ENCODE measurements around the gene TH. TPM values are rescaled to one million over a fixed set of nuclear protein-coding genes. Genes with fewer than 3 reads are reported as not detected.

TH gene
- polyA plus RNA-seq, 1 of the 3 experiments (the other 2 are of a cell fraction), result not detected

- DNase-seq, result no peak
- Histone ChIP-seq H4K20me1 (ENCODE audit: insufficient read depth) (no peaks in the 10 kb centered on the region), H3K4me3 (ENCODE audit: low read depth in 2 of 2, low read length in 1 of 2) (no peak overlapping the region), H3K4me1 (ENCODE audit: control insufficient read depth in 1 of 2, insufficient read depth in 2 of 2, low read depth in 1 of 2, low read length in 1 of 2) (peaks cover 0 to 44% of the 10 kb centered on the region in 2 experiments; a peak in 1 of 4 replicates), H3K27ac (ENCODE audit: low read depth in 2 of 2, low read length in 1 of 2) (no peak overlapping the region), H3K27me3 (ENCODE audit: insufficient read depth) (no peaks in the 10 kb centered on the region), H3F3A (replicated peaks; ENCODE audit: insufficient read depth) (no peaks in the 10 kb centered on the region), H3K4me2 (no peak overlapping the region), H2AFZ (ENCODE audit: low read depth) (no peak overlapping the region), H3K9me2 (no peaks in the 10 kb centered on the region), H3K79me2 (ENCODE audit: insufficient read depth) (no peaks in the 10 kb centered on the region), H3K9me3 (no peaks in the 10 kb centered on the region), H3K9ac (no peak overlapping the region), H3K36me3 (replicated peaks in 1 of 2; ENCODE audit: control insufficient read depth in 1 of 2, insufficient read depth in 2 of 2, low read length in 1 of 2) (no peaks in the 10 kb centered on the region)
- CTCF ChIA-PET, result interaction anchor here (1.1 to 14.7 kb wide), 6 partner anchors 11 to 472 kb away, joined by 3 to 253 read pairs (median 4); partner anchors contain the start of gene INS
- WGBS (ENCODE audit: low lambda C conversion rate), result 68% methylated on average over 7 of the region's 13 CpGs
- POLR2A ChIA-PET, result no interaction called here
- no peak for TF ChIP-seq REST (IDR thresholded peaks at IDR 0.05; ENCODE audit: low read depth, low read length)
- no peak for TF ChIP-seq ELF1 (IDR thresholded peaks at IDR 0.05)
- no peak for TF ChIP-seq PBX3 (IDR thresholded peaks at IDR 0.05)
- no peak for TF ChIP-seq YY1 (IDR thresholded peaks at IDR 0.05; ENCODE audit: low read depth)
- no peak for TF ChIP-seq MAX (IDR thresholded peaks at IDR 0.05; ENCODE audit: low read depth)
- no peak for TF ChIP-seq GABPA (IDR thresholded peaks at IDR 0.05; ENCODE audit: low read depth)
- no peak for TF ChIP-seq SIN3A (IDR thresholded peaks at IDR 0.05; ENCODE audit: borderline replicate concordance, low read depth, low read length)
- no peak for TF ChIP-seq POLR2AphosphoS5 (IDR thresholded peaks at IDR 0.05; ENCODE audit: low read depth, low read length)
- no peak for TF ChIP-seq JUND (IDR thresholded peaks at IDR 0.05)
Observed at GRCh38 chr11:2165571-2165970, 6.0 kb downstream of the TH start.

- ChIA-PET POLR2A (interaction anchor here (1.6 kb wide), 1 partner anchor 29 kb away, joined by 8 read pairs; no protein-coding TSS in a partner anchor), CTCF (interaction anchor here (1.0 to 14.7 kb wide), 9 partner anchors 10 to 471 kb away, joined by 3 to 253 read pairs (median 4); partner anchors contain the start of gene INS)
- H3K9me3 ChIP-seq, result no peaks in the 10 kb centered on the region
Observed at GRCh38 chr11:2164861-2165555, 6.6 kb downstream of the TH start.

More at GRCh38 chr11:2164861-2165555, 6.6 kb downstream of the TH start:
- H3K79me2 ChIP-seq (ENCODE audit: insufficient read depth), result no peaks in the 10 kb centered on the region
- TF ChIP-seq EP300 (IDR thresholded peaks at IDR 0.05; ENCODE audit: borderline replicate concordance in 1 of 2, low read depth in 1 of 2, low read length in 1 of 2), result no peak
- no peak for TF ChIP-seq JUND (IDR thresholded peaks at IDR 0.05)
- no peak for TF ChIP-seq RAD21 (IDR thresholded peaks at IDR 0.05; ENCODE audit: low read length)
- no peak for TF ChIP-seq SMC3 (IDR thresholded peaks at IDR 0.05; ENCODE audit: low read depth, low read length)
- no peak for TF ChIP-seq NFIC (IDR thresholded peaks at IDR 0.05; ENCODE audit: borderline replicate concordance)
- no peak for TF ChIP-seq RXRA (IDR thresholded peaks at IDR 0.05; ENCODE audit: borderline replicate concordance, low read depth)
- TF ChIP-seq REST (IDR thresholded peaks at IDR 0.05; ENCODE audit: low read depth, low read length), result no peak
- TF ChIP-seq NRF1 (IDR thresholded peaks at IDR 0.05; ENCODE audit: low read depth, low read length), result no peak
- TF ChIP-seq MXI1 (IDR thresholded peaks at IDR 0.05; ENCODE audit: low read depth, low read length), result no peak
- TF ChIP-seq POLR2AphosphoS5 (IDR thresholded peaks at IDR 0.05; ENCODE audit: low read depth, low read length), result no peak
- no peak for TF ChIP-seq GABPA (IDR thresholded peaks at IDR 0.05; ENCODE audit: low read depth)
- no peaks in the 10 kb centered on the region for H3K9me2 ChIP-seq
- peaks cover 0 to 38% of the 10 kb centered on the region in 2 experiments; a peak in 1 of 4 replicates for H3K4me1 ChIP-seq (ENCODE audit: control insufficient read depth in 1 of 2, insufficient read depth in 2 of 2, low read depth in 1 of 2, low read length in 1 of 2)
- H2AFZ ChIP-seq (ENCODE audit: low read depth), result no peak overlapping the region
- no peak overlapping the region for H3K9ac ChIP-seq
- no peaks in the 10 kb centered on the region for H3K27me3 ChIP-seq (ENCODE audit: insufficient read depth)
- no peak overlapping the region for H3K4me2 ChIP-seq
- H3K27ac ChIP-seq (ENCODE audit: low read depth in 2 of 2, low read length in 1 of 2), result no peak overlapping the region
- WGBS (ENCODE audit: low lambda C conversion rate), result 42% methylated on average over 11 of the region's 20 CpGs
- no peaks in the 10 kb centered on the region for H3K36me3 ChIP-seq (replicated peaks in 1 of 2; ENCODE audit: control insufficient read depth in 1 of 2, insufficient read depth in 2 of 2, low read length in 1 of 2)
- no peaks in the 10 kb centered on the region for H4K20me1 ChIP-seq (ENCODE audit: insufficient read depth)
- DNase-seq, result no peak
- H3K4me3 ChIP-seq (ENCODE audit: low read depth in 2 of 2, low read length in 1 of 2), result no peak overlapping the region
- H3F3A ChIP-seq (replicated peaks; ENCODE audit: insufficient read depth), result no peaks in the 10 kb centered on the region
